Measurements from ENCODE around the gene PHACTR3.

The PHACTR3 gene

DNA sequence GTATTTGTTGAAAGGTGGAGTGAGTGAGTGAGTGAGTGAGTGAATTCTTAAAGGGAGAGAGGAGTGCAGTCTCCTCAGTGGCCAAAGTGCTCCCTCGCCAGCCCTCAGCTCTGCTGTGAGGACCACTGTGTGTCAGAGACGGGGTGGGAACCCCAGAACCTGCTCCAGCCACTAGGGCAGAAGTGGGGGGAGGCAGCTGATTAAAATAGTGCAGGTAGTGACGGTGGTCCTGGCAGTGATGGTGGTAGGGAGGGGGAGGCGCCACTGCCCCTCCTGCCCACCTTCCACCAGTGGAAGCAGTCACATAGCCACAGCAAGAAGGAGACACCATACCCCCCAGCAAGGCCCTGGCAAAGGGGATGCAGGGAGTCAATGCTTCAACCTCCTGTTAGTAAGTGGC is 133.5 kb downstream of the PHACTR3 start:
- no peak for DNase-seq

DNA sequence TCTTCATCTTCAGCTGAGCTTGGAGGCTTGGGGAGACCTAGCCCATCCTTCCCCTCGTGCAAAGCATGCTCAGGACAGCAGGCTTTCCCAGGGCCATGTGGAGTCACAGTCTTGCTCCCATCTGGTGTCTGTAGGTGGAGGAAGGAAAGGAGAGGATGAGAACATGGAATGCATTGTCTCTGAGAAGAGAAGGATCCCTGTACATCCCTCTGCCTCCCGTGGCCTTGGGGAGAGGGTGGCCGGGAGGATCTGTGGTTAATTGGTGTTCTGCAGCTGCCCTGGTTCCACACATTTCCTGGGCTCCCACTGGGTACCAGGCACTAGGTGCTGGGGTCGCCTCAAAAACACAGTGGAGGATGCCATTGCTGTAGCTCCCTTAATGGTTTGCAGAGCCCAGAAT is 134.5 kb downstream of the PHACTR3 start:
- DNase-seq = no peak

GRCh38 chr20:59740621-59741020 is 136.3 kb downstream of the PHACTR3 start:
- no peak for DNase-seq

DNA sequence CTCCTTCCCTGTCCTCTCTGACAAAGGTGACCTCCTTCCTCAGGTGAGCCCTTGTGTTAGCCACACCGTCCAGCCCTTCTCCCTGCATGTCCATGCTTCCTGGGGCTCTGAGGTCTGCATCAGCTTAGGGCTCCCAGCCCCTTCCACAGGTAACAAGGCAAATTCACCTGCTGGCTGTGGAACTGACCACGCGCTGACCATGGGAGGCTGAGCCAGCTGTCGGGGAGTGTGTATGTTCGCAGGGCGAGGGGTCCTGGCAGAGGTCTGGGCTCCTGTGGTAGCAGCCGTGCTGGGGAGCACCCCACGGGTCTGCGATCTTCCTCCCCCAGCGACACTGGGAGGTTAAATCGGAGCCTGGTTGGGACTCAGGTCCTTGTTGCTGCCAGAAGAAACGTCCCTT is 136.7 kb downstream of the PHACTR3 start:
- DNase-seq = no peak

DNA sequence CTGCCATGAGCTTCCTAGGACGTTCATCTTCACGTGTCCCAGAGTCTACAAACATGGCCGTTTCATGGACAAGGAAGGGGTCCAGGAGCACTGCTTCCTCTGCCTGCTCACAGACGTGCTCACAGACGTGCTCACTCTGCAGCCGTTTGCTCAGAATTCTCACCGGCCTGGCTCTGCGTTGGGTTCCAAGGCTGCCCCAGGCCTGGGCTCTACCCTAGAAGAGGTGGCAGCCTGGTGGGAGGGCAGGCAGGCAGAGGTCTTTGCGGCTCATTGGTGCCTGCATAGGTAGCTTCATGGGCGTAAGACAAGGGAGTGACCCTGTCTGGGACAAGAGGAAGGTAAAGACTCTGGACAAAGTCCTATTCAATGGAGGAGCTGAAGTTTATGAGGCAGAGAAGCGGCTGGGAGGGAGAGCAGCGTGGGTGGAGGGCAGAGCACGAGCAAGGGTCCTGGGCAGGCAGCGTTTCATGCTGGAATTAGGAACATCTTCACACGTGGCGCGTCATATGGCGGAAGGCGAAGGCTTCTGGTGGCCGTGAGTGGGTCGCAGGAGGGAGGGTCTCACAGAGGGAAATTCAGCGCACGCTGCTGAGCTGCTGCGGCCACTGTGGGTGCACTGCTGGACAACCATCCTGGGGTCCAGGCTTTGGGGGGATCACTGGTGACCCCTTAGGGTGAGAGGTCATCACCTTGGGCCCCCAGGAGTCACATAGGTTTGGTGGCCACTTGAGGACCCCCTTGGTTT is 138.2 kb downstream of the PHACTR3 start:
- no peak for DNase-seq

DNA sequence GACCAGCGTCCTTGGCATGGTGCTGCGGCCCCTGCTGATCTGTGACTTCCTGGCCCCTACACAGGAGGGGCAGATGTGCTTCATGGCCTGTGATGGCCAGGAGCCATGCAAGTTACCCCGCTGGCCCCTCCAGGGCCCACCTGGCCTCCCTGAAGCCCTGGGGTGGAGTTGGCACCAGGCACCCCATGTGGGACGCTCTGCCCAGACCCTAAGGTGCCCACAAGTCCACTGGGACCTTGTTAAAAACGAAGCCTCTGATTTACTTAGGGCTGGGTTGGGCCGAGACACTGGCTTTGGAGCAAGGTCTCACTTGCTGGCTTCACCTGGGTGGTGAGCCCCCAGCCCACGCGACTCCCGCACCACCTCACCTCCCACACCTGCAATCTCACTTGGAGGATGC is 139.0 kb downstream of the PHACTR3 start:
- no peak for DNase-seq

DNA sequence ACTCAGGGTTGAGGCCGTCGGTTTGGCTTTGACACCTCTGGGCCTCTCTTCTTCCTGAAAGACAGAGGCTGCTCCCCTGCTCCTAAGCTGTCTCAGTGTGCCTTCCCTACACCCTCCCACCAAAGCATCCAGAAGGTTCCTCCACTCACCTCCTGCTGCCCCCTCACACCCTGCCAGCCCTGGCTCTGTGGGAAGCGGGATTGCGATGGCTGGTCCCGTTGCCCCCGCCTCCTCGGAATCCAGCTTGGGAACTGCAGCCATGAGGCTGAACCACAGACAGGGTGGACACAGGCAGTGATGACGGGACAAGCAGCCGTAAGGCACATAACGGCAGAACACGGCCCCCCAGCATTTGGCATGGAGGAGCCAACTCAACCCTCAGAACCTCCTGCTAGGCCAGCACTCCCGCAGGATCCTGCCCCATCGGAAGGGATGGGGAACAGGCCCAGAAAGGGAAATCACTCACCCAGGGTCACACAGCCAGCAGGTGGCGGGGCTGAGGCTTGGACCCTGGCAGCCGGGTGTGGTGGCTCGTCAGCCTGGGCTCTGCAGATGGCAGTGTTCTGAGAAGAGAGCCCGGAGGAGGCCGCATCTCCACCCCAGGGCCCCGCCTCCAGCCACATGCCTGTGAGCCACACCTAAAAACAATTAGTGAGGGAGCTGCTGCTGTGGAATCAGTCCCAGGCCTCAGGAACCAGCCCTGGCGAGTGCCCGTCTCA is 139.6 kb downstream of the PHACTR3 start:
- peak; percentile 69 for DNase-seq

DNA sequence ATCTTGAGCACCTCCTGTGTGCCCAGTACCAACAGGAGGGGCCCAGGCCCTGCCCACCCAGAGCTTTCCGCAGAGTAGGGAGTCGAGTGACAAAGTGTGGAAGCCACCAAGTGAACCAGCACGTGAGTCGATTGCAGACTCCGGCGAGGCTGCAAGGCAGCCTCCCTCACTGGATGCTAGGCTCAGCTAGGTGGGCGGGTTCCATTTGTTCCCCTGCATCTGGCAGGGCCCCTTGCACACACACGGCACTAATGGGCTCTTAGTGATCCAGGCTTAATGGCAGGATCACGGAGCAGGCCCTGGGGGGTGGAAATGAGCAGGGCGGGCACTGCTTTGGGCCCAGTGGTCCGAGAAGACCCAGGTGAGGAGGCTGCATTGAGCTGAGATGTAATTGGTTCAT is 140.4 kb downstream of the PHACTR3 start:
- DNase-seq = no peak

DNA sequence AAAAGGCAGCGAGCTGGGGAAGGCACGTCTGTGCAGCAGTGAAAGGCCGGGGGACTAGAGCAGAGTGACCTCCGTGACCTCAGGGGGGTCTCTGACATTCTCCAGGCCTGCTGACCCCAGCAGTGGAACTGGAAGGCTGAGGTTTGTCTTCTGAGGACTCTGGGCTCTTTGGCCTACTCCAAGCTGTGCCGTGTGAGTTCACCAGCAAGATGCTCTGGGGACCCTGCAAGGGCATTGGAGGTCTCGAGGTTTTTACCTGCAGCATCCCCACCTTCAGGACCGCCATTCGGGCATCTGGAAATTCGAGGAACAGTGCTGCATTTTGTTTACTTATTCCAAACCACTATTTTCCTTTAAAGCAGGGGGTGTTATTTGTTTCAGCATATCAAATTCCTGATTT is 140.9 kb downstream of the PHACTR3 start:
- no peak for DNase-seq

DNA sequence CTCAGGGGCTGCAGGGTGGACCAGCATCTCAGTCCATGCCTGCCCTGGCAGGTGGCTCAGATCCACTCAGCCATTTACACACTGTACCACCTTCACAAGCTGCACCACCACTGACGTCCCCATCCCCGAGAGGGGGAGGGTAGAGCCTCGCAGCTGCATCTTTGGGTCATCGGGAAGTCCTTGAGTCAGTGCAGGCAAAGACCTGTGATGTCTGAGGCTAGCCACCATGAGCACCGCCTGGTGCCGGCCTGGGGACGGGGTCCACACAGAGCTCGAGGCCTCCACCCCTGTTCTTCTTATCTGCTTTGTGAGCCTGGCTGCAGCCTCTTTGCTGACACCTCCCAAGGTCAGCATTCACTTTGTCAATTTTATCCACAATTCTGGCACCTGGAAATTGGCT is 141.4 kb downstream of the PHACTR3 start:
- DNase-seq = no peak

DNA sequence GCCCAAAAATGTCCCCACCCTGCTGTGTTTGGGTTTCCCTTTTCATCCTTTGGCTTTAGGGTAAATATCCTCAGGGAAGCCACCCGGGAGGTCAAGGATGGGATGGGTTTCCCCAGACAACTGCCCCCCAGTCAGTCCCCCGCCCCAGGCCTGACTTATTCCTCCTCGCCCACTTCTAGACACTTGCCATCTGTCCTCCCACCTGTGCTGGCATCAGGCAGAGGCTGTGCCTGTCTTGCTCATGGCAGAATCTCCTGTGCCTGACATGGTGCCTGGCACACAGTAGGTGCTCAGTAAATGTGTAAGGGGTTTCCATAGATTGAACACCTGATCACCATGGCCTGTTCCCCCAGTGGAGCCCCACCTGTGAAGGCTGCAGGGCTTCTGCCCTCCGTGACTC is 141.8 kb downstream of the PHACTR3 start:
- no peak for DNase-seq

DNA sequence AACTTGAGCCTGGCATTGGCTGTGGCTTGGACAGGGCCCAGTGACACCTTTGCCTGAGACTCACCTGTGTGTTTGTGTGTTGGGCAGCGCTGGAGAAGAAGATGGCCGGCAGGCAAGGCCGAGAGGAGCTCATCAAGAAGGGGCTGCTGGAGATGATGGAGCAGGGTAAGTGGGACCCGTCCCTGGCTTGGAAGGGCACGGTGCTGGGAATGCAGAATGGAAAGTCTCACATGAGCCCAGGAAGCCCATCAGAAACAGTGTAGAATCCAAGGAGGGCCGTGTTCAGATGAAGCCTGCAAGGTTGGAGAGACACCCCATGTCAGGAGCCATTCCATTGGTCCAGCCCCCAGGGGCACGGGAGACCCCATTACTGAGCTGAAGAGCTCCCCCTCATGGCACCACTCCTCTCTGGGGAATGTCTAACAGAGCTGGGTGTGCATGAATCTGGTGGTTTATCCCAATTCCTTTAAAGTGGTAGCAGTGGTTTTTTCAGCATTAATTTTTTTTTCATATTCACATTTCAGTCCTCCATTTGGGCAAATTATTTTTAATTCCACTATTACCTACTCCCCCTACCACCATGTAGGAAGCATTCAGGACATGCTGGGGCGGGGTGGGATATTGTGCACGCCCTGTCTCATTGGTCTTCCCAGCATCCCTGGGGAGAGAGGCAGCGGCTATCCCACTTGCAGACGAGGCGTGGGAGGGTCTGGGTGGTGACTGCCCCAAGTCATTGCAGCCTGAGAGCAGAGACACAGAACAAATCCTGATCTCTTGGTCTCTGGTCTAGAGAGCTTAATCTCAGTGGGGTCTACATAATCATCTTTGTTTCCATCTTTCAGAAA is 143.6 kb downstream of the PHACTR3 start:
- no peak for DNase-seq

DNA sequence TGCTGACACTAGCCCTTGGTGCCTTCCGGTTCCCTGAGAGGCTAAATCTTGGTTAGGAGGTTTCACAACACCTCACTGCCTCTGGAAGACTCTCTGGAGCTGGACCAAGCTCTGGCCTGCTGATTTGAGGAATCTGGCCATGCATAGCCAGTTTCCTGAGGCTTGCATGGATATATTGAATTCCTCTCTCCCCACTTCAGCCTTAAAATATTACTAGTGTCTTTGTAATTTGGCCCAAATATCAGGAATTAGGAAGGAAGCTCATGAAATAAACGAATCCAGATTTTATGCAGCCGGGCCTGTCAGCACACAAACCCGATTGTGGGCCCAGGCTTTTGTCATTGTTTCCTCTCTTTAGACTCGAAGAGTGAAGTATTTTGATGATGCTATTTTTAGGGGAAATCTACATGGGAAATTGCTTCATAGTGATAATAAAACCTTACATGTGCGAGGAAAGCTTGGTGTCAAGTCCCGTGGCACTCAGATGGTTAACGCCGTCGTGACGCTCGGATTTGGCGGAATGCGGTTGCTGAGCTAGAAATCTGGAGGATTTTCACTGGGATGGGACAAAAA is 144.4 kb downstream of the PHACTR3 start:
- DNase-seq = no peak

DNA sequence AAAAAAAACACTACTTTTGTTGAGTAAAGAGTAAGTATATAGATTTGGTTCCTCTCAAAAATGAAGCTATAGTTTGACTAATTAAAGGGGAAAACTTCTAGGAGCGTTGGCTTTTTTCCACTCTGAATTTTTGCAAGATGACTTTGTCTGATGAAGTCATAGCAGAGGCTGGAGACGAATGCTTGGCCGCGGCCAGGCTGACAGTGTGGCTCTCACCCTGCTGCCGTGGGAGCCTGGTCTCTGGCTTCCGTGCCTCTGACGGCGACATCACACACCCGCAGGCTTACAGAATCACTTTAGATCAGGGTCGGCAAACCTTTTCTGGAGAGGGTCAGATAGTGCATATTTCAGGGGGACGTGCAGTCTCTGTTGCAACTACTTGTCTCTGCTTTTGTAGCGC is 145.0 kb downstream of the PHACTR3 start:
- DNase-seq = no peak

- no peak for DNase-seq
Observed at GRCh38 chr20:59750209-59750840, 146.0 kb downstream of the PHACTR3 start.

- peak; percentile 92 for DNase-seq
Observed at GRCh38 chr20:59751075-59751711, 146.9 kb downstream of the PHACTR3 start.

DNA sequence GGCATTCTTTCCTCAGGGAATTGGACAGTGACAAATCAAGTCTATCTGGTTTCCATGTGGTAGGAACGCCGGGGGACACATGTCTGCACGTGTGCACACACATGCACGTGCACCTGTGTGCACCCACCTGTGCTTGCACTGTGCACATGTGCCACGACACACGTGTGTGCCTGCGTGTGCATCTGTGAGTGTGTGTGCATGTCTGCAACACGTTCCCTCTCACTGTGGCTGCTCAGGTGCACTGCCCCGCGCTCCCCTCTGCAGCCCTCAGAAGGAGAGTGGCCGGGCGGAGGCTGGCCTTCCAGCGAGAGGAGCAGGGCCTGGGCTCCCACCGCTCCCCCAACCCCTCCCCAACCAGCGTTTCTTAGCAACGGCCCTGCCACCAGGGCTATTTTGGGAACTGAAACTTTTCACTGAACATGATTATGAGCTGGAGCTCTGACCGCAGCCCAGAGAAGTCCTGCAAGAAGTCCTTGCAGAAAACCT is 147.8 kb downstream of the PHACTR3 start:
- DNase-seq = no peak

GRCh38 chr20:59752704-59753460 is 148.5 kb downstream of the PHACTR3 start:
- DNase-seq = no peak

DNA sequence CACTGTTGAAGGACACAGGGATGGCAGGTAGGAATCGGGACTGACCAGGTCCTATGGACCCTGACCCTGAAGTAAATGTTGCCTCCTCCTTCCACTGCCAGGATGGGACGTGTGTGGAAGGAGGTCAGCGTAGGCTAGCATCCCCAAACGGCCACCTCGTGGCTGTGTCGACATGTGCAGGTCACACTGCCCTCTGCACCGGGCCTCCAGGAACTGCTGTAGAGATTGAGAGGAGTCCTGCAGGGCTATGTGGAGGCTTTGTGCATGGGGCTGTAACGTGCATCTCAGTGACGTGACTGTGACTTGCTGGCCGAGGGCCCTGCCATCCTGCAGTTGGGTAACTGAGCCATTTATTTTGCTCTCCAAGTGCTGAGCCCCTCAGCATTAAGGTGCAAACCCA is 149.5 kb downstream of the PHACTR3 start:
- no peak for DNase-seq

GRCh38 chr20:59754551-59754950 is 150.2 kb downstream of the PHACTR3 start:
- no peak for DNase-seq

- no peak for DNase-seq
Observed at GRCh38 chr20:59756241-59756640, 151.9 kb downstream of the PHACTR3 start.
